MM.1S (cell line): ENCODE measurements around the gene SPATA18.

ENCODE experiments used
- EZH2 ChIP-seq: fragments of 300-600 bp; sonication (generic); optimal IDR thresholded peaks from 2 replicates; pipeline ENCODE3; 2017; ENCODE audit warnings: low read depth, mild to moderate bottlenecking, antibody characterized with exemption, low read length, mixed read lengths
- EZH2phosphoT487 ChIP-seq: fragments of 300-600 bp; sonication (generic); IDR thresholded peaks from 2 replicates; pipeline ENCODE4 v1.6.1; 2018; ENCODE audit warnings: antibody characterized with exemption, low read length
- TF ChIP-seq, protein P1 (sequence below): fragments of 300-600 bp; sonication (generic); IDR thresholded peaks from 2 replicates; pipeline ENCODE4 v1.5.1; 2016; ENCODE audit warnings: antibody characterized with exemption, low read length, mixed read lengths

DNA sequence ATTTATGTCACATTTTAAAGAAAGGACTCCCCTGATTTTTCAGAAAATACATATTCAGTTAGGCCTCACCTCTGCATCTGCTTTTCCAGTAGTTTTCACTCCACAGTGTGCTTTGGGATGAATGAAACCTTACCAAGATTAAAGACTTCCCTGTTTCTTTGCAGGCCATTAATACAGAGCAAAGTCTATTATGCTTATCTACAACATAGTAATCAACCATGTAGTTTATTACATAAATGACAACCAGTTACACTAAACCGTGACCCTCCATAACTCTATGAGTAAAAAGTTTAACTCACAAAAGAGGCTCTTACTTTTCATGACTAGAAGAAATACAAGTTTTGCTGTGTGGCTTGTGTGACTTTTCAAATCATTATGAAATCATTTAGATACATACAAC is 33.3 kb upstream of the SPATA18 start:
- TF ChIP-seq, protein P1, sequence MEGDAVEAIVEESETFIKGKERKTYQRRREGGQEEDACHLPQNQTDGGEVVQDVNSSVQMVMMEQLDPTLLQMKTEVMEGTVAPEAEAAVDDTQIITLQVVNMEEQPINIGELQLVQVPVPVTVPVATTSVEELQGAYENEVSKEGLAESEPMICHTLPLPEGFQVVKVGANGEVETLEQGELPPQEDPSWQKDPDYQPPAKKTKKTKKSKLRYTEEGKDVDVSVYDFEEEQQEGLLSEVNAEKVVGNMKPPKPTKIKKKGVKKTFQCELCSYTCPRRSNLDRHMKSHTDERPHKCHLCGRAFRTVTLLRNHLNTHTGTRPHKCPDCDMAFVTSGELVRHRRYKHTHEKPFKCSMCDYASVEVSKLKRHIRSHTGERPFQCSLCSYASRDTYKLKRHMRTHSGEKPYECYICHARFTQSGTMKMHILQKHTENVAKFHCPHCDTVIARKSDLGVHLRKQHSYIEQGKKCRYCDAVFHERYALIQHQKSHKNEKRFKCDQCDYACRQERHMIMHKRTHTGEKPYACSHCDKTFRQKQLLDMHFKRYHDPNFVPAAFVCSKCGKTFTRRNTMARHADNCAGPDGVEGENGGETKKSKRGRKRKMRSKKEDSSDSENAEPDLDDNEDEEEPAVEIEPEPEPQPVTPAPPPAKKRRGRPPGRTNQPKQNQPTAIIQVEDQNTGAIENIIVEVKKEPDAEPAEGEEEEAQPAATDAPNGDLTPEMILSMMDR: no peak
- TF ChIP-seq EZH2 (no peak), EZH2phosphoT487 (no peak)
